HG03432 (cell line): ENCODE results near the gene HSPBP1.
"Not testable (repeated sequence)": the region's sequence is repeated elsewhere in the genome, so short reads cannot be mapped to it uniquely, and the experiment has no call there.

Experiments
- ATAC-seq: cut with Tn5 transposase; IDR thresholded peaks from one replicate; pipeline ENCODE4 v1.9.1; 2021; ENCODE audit warnings: mild to moderate bottlenecking, moderate library complexity; ENCODE audit not compliant: unreplicated experiment

Gene HSPBP1

GRCh38 chr19:55241143-55241934 is 38.6 kb downstream of the HSPBP1 start:
- no peak for ATAC-seq

DNA sequence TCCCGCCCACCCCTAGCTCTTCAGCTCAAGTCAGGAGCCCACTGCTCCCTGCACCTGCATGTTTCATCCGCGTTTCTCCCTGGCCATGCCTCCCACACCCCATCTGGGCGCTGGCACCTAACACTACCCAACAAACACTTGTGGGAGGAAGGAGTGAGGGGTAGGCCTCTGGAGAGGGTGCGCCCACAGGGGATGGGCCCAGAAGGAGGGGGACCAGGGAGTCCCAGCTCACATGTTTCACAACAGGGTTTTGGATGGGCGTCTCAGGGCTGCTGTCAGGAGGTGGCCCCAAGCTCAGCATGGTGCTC is 39.2 kb downstream of the HSPBP1 start:
- ATAC-seq, result no peak

DNA sequence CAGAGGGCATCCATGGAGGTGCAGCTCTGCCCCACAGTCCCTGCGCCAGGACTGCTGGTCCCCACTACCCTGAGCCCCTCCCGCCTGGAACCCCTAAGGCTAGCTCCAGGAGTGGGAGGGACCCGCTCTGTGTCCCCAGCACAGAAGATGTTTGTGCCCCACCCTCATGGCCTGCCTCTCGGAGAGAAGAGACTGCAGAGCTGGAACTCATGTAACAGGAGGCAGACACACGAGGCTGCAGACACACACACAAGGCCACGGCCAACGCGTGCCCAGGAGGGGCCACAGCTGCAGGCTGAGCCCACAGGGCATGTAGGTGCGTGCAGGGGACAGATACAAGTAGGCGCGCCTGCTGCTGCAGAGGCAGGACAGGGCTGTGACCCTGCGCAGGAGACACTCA is 40.9 kb downstream of the HSPBP1 start:
- ATAC-seq, result no peak

GRCh38 chr19:55238030-55238429 is 41.9 kb downstream of the HSPBP1 start:
- no peak for ATAC-seq

- ATAC-seq, result no peak
These were observed 46.9 kb downstream of the HSPBP1 start for GRCh38 chr19:55232986-55233385.

DNA sequence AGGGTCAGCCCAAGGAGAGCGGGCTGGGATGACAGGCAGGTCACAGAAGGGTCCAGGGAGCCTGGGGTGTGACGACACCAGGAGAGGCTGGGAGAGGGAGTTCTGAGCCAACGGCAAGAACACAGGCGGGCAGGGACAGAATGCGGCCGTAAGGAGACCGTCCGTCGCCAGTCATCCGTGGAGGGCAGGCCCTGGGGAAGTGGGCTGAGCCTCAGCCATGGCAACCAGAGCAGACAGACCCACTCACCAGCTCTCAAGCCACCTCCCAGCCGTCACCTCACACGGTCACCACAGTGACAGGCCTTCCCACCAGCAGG is 47.7 kb downstream of the HSPBP1 start:
- ATAC-seq, result no peak

- ATAC-seq, result no peak
These were observed 48.3 kb downstream of the HSPBP1 start for GRCh38 chr19:55231391-55232285.

DNA sequence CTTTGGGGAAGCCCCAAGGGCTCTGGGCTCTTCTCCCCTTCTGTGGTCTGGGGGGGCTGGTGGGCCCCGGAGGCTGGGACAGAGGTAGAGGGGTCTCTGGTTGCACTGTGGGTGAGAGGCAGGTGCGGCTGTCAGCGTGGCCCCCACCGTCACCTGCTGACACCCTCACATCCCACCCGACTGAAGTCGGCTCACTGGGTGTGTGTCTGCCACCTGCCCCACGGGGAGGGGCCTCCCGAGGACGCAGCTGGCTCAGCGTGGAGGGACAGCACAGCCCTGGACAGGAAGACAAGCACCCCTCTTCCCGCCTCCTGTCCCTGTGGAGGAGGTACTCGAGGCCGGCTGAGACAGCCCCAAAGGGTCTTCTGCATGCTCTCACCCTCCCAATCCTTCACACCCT is 49.1 kb downstream of the HSPBP1 start:
- ATAC-seq, result no peak

- no peak for ATAC-seq
These were observed 49.6 kb downstream of the HSPBP1 start for GRCh38 chr19:55230329-55230728.

DNA sequence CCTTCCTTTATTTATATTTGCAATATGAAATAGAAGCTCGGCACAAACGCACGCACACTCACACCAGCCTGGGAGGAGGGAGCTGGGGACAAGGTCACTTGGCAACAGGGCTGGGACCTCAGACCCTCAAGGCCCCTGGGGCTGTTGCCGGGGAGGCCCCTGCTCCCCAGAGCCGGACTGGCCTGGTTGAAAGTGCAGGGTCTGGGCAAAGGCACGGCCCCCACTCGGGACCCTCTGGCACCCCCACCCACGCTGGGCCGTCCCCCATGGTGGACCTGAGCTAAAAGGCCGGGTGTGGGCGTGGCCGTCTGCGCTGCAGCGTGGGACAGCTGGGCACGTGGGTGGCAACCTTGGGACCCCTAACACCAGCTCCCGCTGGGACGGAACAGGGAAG is 50.1 kb downstream of the HSPBP1 start:
- ATAC-seq, result no peak

- no peak for ATAC-seq
These were observed 50.6 kb downstream of the HSPBP1 start for GRCh38 chr19:55229145-55229788.

DNA sequence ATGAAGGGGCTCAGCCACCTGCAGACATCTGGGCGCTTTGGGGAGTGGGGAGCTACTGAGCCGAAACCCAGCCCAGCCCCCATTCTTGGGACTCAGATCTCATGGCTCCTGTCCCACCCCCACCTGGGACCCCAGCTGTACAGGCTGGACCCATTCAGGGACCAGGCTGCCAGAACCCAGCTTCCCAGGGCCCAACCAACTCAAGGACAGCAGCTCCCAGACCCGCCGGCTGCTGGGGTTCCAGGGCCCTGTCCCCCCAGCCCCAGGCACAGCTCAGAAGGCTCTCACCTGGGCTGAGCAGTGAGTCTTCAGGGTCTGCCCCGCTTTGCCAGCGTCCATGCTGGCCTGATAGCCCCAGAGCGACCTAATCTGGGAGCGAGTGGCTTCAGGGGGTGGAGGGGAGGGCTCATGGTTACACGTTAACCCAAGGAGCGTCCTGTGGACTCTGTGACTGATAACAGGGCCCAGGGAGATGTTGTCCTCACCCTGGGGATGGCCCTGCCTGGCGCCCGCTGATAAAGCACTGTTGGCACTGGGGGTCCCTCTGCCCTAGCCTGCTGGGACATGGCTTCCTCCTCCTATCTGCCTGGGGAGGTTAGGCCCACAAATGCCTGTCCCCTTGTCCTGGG is 51.4 kb downstream of the HSPBP1 start, which contains the start of gene TMEM86B:
TMEM86B (minus strand) TSS at position 361 of the 629 bp plus-strand sequence; CDS start at position 339, 22 bp downstream.
- no peak for ATAC-seq

DNA sequence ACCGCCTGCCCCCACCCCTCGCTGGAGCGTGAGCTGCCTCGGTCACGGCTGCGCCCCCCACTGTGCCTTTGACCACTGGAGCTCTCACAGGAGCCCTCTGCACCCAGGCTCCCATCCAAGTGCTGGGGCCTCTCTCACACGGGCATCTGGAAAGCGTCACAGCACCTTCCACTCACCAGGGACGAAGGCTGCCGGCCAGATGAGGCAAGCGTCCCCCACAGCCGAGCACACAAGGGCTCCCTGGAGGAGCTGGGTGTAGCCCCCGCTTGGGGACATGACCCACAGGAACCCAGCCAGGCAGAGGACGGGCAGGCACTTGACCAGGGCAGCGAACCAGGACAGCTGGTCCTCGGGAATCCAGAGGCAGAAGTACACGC is 51.9 kb downstream of the HSPBP1 start:
- ATAC-seq, result no peak

DNA sequence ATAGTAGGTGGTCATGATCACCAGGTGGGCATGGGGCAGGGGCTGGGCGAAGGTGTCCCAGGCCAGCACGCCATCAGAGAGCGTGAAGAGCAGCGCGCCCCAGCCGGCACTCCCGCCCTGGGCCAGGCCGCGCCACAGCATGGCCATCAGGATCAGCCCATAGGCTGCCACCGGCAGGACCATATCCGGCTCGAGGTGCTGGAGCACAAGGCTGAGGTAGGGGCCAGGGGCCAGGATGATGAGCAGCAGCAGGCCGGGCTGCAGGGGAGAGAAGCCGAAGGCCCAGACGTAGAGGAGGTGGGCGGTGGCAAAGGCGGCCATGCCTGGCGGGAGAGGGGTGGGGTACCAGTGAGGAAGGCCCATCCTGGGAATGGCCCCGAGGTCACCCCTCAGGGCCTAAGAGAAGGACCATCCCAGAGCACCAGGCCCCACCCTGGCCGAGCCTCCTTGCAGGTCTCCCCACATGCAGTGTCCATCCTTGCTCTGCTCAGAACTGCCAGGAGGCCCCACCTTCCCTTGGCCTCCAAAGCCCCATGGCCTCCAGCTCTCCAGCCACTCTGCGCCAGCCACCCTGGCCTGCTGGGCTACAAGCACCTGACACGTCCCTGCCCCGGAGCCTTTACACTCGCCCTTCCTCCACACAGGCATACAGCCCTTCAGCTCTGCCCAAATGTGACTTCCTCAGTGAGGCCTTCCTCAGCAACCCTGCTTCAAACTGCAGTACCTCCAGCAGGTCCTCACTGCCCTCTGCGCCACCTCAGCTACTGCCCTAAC is 52.5 kb downstream of the HSPBP1 start:
- ATAC-seq, result no peak

DNA sequence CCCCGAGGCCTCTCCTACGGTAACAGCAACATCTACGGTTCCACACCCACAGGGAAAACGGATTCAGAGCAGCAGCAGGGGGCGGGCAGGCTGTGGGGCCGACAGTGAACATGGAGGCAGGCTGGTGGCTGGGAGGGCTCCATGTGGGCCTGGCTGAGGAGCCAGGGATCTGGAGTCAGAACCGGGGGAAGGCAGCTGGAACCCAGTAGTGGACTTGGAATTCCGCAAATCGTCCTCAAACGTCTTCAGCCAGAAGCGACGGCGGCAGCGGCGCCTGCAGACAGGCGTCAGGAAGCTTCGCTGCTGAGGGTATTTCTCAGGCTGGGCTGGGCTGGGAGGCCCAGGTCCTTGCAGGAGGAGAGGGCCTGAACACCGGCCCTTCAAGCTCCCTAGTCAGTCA is 53.1 kb downstream of the HSPBP1 start:
- ATAC-seq, result no peak

GRCh38 chr19:55226273-55226672 is 53.6 kb downstream of the HSPBP1 start:
- no peak for ATAC-seq

DNA sequence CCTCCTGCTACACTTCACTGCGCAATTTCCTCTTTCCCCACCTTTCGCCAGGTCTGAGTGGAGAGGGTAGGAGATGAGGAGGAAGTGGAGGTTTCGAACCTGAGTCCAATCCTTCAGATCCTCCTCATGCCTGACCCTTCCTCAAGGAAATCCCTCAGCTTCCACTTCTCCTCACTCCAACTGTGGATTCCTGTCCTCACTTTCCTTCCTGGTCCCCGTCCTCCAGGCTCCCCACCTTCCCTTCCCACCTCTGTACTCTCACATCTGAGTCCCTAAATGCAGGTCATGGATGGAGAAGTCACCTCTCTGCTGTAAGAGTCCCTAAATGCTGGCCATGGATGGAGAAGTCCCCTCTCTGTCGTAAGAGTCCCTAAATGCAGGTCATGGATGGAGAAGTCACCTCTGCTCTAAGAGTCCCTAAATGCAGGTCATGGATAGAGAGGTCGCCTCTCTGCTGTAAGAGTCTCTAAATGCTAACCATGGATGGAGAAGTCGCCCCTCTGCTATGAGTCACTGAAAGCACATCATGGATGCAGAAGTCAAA is 54.4 kb downstream of the HSPBP1 start:
- no peak for ATAC-seq

- not testable (repeated sequence) for ATAC-seq
These were observed 55.1 kb downstream of the HSPBP1 start for GRCh38 chr19:55224679-55225414.

DNA sequence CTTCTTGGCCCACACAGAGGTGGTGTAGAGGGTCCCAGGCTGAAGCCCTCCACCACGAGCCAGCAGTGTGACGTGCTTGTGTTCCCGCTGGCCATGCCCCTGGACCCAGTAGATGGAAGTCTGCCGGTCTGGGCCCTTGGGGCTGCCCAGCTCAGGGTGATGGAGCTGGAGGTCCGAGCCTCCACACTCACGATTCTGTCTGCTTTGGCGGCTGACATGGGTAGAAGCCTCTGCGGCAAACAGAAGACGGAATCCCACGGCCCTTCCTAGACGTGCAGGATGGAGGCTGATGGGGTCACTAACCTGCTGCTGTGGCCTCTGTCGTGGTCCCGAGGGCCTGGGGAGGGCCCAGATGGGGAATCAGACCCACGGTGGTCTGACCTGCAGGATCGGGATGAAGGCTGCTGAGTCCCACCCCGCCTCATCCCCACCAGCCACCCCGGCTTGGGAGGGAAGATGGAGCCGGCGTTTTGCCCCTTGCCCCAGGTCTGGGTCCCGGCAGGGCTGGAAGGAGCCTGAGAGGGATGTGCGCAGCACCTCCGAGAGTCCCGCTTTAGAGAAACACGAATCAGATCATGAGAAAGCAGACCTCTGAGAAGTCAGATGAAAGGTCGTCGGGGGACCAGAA is 55.8 kb downstream of the HSPBP1 start:
- no peak for ATAC-seq
